Stimulated activated CD4-positive, alpha-beta T cell treated with anti-CD3 and anti-CD28 coated beads, Interleukin-2, amount 100 ng/mL, for 4 hours (primary cell): ENCODE measurements around the gene PARVB.
"Not testable (repeated sequence)": the region's sequence is repeated elsewhere in the genome, so short reads cannot be mapped to it uniquely, and the experiment has no call there.

ENCODE experiments used
- DNase-seq: peaks from one replicate; pipeline ENCODE4 v3.0.0-alpha.2; 2020; ENCODE audit warnings: low read depth

Gene PARVB

GRCh38 chr22:44110656-44111055 lies 86.6 kb downstream of the PARVB start:
- not testable (repeated sequence) for DNase-seq

GRCh38 chr22:44111562-44112155 lies 87.6 kb downstream of the PARVB start:
- no peak for DNase-seq

DNA sequence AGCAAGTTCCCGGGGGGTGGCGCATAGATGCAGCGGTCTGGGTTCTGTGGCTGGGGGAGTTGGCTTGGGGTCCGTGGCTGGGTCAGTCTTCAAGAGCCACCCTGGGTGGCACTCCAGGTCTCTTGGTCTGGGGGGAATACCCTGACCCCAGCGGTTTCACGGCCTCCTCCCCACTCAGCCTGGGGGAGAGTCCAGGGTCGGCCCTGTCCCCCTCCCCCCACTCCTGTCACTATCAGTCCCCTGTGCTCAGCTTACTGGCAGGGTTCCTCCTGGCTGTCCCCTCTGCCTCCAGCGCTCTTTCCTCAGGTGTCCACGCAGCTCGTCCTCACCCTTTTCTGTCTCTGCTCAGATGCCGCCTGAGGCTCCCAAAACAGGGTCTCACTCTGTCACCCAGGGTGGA lies 88.1 kb downstream of the PARVB start:
- DNase-seq = no peak

- no peak for DNase-seq
These were observed 92.2 kb downstream of the PARVB start for GRCh38 chr22:44116331-44116730.

- DNase-seq = no peak
These were observed 92.9 kb downstream of the PARVB start for GRCh38 chr22:44116755-44117684.

- no peak for DNase-seq
These were observed 93.6 kb downstream of the PARVB start for GRCh38 chr22:44117746-44118145.

GRCh38 chr22:44118645-44119315 lies 94.7 kb downstream of the PARVB start:
- no peak for DNase-seq

DNA sequence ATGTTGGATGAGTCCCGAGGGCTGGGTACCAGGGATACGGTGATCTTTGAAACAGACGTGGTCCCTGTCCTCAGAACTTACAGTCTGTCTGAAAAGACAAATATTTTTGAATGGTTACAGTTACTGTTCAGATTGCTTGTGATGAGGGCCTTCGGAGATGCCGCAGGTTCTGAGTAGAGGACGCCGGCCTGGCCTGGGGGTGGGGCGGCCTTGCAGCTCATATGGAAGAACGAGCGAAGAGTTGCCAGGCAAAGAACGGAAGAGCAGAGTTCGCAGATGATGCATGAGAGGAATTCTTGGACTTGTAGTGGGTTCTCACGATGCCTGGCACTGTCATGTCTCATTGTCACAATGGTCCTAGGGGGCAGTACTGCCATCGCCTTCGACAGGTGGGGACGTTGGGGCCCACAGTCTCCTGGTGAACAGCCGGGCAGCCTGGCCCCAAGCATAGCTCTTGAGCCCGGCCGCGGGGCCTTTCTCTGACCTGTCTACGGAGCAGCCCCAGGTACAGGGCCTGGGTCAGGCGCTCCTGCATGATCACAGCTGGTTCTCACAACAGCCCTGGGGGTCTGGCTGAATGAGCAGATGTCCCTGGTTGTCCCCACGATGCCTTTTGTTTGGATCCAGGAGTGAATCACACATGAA lies 95.7 kb downstream of the PARVB start:
- DNase-seq = no peak

GRCh38 chr22:44120314-44120704 lies 96.2 kb downstream of the PARVB start:
- no peak for DNase-seq

DNA sequence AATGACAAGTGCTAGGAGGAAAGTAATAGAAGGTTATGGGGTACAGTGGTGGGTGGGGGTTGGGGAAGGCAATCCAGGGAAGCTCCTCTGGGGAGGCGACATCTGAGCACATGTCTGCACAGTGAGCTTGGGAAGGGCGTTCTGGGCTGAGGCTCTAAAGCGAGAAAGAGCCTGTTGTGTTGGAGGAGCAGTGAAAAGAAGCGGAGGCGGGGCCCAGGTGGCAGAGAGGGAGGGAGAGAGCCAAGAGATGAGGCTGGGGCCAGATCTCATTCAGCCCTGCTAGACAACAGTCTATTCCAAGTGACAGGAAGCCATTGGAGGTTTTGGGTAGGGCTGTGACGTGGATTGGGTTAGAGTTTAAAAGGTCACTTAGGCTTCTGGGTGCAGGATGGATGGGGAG lies 101.3 kb downstream of the PARVB start:
- no peak for DNase-seq

GRCh38 chr22:44126807-44127206 lies 102.7 kb downstream of the PARVB start:
- no peak for DNase-seq

- DNase-seq = no peak
These were observed 103.3 kb downstream of the PARVB start for GRCh38 chr22:44127356-44127755.

DNA sequence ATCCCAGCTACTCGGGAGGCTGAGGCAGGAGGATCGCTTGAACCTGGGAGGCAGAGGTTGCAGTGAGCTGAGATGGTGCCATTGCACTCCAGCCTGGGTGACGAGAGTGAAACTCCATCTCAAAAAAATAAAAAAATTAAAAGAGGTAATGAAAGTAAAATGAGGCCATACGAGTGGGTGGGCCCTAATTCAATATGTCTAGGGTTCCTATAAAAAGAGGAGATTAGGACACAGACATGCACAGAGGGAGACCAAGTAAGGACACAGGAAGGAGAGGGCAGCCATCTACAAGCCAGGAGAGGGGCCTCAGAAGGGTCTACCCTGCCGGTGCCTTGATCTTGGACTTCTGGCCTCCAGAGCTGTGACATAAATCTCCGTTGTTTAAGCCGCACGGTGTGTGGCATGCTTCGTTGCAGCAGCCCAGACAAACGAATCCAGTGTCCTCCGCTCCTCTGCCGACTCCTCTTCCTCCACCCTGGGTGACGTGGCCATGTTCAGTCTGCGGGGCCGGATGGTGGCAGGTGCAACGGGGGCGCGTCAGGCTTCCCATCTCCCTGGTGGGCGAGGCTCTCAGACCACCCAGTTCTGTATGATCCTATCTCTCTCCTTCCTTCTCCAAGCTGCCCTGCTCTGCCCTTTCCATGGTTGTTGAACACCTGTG lies 105.0 kb downstream of the PARVB start:
- no peak for DNase-seq

GRCh38 chr22:44129619-44129976 lies 105.5 kb downstream of the PARVB start:
- DNase-seq = no peak

- DNase-seq = no peak
These were observed 106.1 kb downstream of the PARVB start for GRCh38 chr22:44130076-44130711.

GRCh38 chr22:44131412-44131811 lies 107.3 kb downstream of the PARVB start:
- DNase-seq = no peak

DNA sequence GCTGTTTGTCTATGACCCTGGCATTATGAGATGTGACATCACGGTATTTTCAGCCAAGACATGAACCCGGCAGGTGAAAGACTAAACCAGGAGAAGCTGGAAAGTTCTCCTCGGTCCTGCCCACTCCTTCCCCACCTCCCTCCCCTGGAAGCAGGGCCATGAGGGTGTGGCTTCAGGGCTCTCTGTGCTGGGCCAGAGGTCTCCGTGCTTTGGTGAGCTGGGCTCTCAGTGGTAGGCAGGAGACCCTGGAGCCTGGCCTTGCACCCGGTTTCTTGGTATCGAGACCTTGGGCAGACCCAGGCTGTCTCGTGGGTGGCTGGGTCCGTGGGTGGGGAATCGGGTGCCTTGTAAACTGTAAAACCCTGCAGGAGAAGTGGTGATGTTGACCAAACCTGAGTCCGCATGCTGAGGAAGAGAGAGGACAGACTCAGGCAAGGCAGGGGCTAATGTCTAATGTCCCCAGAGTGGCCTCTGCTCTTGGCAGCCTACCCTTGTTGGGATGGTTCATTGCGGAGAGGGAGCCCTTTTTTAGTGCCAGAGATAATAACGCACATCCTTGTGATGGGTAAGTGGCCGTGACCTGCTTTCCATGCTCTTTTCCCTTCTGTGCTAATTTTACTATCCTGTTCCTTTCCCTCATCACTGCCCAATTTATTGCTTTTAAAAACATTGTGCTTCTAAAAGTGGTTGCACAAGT lies 108.0 kb downstream of the PARVB start:
- no peak for DNase-seq

DNA sequence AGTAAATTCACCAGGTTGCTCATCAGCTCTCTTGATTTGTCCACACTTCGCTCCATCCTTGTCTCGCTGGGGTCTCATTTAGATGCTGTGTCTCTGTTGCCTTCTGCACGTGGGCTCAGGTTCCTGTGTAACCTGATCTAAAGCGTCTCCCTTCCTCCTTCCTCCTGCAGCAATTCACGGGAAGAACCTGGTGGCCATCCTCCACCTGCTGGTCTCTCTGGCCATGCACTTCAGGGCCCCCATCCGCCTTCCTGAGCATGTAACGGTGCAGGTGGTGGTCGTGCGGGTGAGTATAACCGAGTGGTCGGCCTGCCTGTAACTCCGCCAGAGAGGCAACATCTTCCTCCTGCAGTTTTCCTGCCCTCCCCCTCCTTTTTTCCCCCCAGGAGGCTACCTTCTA lies 108.6 kb downstream of the PARVB start:
- DNase-seq = no peak

DNA sequence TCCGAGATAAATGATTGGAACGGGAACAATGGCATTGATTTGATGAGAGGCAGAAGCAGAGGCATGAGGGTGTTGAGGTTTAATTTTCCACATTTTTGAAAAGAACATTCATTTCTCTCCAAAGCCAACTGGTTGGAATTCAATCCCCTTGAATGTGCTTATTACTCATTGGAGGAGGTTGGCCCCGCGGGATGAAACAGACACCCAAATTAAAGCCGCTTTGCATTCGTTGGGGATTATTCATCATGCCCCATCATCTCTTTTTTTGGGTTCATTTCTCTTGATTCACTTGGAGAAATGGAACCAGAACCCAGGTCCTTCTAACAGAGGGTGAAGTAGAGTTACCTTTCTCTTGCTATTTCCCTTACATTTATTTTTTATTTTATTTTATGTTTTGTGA lies 109.1 kb downstream of the PARVB start:
- no peak for DNase-seq

GRCh38 chr22:44133901-44134571 lies 109.9 kb downstream of the PARVB start:
- no peak for DNase-seq
